ENCODE measurements around the gene PKD2L1.

DNA sequence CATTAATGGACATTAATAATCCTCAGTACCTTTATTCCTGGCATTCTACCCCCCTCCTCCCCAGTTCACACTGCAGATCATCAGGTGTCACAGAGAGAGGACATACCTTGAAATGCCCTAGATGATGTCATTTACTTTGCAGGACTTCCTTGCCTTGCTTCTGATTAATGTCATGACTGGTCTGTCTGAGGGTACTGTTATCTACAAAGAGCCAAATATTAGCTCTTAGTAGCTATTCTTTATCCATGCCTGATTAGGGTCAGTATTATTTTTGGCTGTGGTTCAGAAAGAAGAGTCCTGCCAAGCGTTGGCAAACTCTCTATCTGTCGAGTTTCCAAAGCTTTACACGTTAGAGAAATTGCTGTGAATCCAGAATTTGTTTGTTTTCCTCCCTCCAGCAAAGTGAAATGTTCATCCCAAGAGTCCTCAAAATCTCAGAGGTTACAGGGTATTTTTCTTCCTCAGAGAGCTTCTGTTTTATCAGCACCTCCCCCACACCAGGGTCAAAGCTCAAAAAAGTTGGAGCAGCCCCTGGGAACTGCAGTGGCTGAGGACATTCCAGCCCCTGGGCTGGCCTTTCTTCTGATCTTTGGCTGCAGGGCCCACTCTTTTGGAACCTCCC is 29.6 kb upstream of the PKD2L1 start:
- TF ChIP-seq, protein P1, sequence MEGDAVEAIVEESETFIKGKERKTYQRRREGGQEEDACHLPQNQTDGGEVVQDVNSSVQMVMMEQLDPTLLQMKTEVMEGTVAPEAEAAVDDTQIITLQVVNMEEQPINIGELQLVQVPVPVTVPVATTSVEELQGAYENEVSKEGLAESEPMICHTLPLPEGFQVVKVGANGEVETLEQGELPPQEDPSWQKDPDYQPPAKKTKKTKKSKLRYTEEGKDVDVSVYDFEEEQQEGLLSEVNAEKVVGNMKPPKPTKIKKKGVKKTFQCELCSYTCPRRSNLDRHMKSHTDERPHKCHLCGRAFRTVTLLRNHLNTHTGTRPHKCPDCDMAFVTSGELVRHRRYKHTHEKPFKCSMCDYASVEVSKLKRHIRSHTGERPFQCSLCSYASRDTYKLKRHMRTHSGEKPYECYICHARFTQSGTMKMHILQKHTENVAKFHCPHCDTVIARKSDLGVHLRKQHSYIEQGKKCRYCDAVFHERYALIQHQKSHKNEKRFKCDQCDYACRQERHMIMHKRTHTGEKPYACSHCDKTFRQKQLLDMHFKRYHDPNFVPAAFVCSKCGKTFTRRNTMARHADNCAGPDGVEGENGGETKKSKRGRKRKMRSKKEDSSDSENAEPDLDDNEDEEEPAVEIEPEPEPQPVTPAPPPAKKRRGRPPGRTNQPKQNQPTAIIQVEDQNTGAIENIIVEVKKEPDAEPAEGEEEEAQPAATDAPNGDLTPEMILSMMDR (IDR thresholded peaks at IDR 0.05) = no peak
- no peak for TF ChIP-seq EZH2 (IDR thresholded peaks at IDR 0.05; ENCODE audit: borderline replicate concordance, insufficient read depth, low read depth, low read length, poor library complexity, severe bottlenecking)

Measured in B cell (primary cell).